ENCODE results near the gene ALK.

- no peak for TF ChIP-seq CTCF (IDR thresholded peaks at IDR 0.05; ENCODE audit: borderline replicate concordance, extremely low read depth, low read length, poor library complexity, severe bottlenecking)
- no peak for TF ChIP-seq EZH2 (IDR thresholded peaks at IDR 0.05; ENCODE audit: borderline replicate concordance, low read depth, low read length, severe bottlenecking)
These were observed 103.3 kb downstream of the ALK start for GRCh38 chr2:29817801-29818680.

Data from DND-41 (cell line).